HG03460 (cell line): ENCODE results near the gene OR56B4.
A peak's percentile ranks its signal among the peaks of the same experiment; 100 is the strongest.
"Not testable (repeated sequence)": the region's sequence is repeated elsewhere in the genome, so short reads cannot be mapped to it uniquely, and the experiment has no call there.

Experiments
- ATAC-seq: cut with Tn5 transposase; IDR thresholded peaks from one replicate; pipeline ENCODE4 v1.9.1; 2021; ENCODE audit not compliant: unreplicated experiment

Gene OR56B4

GRCh38 chr11:6107384-6107783 is at the start of gene OR56B4:
OR56B4 (plus strand) TSS chr11:6107684; CDS start chr11:6107779, 95 bp downstream.
- not testable (repeated sequence) for ATAC-seq

- ATAC-seq, result no peak
Measured at GRCh38 chr11:6061475-6061874, 46.0 kb upstream of the OR56B4 start.

GRCh38 chr11:6062691-6063358 is 44.7 kb upstream of the OR56B4 start:
- ATAC-seq, result no peak

GRCh38 chr11:6067502-6067901 is 40.0 kb upstream of the OR56B4 start:
- no peak for ATAC-seq

GRCh38 chr11:6076443-6076842 is 31.0 kb upstream of the OR56B4 start:
- not testable (repeated sequence) for ATAC-seq

- ATAC-seq, result no peak
Measured at GRCh38 chr11:6077723-6078122, 29.8 kb upstream of the OR56B4 start.

GRCh38 chr11:6079463-6079862 is 28.0 kb upstream of the OR56B4 start:
- ATAC-seq, result no peak

- no peak for ATAC-seq
Measured at GRCh38 chr11:6083129-6083528, 24.4 kb upstream of the OR56B4 start.

- no peak for ATAC-seq
Measured at GRCh38 chr11:6084587-6084986, 22.9 kb upstream of the OR56B4 start.

- ATAC-seq, result no peak
Measured at GRCh38 chr11:6094186-6094585, 13.3 kb upstream of the OR56B4 start.

GRCh38 chr11:6095798-6096197 is 11.7 kb upstream of the OR56B4 start:
- no peak for ATAC-seq

- peak; percentile 66 for ATAC-seq
Measured at GRCh38 chr11:6096417-6096816, 11.1 kb upstream of the OR56B4 start.

- no peak for ATAC-seq
Measured at GRCh38 chr11:6099577-6099976, 7.9 kb upstream of the OR56B4 start.

GRCh38 chr11:6110011-6110410 is 2.5 kb downstream of the OR56B4 start:
- ATAC-seq, result no peak

GRCh38 chr11:6111673-6112072 is 4.2 kb downstream of the OR56B4 start:
- no peak for ATAC-seq

- no peak for ATAC-seq
Measured at GRCh38 chr11:6116638-6117037, 9.2 kb downstream of the OR56B4 start.

GRCh38 chr11:6124245-6124644 is 16.8 kb downstream of the OR56B4 start:
- ATAC-seq, result no peak

- ATAC-seq, result no peak
Measured at GRCh38 chr11:6127881-6128280, 20.4 kb downstream of the OR56B4 start.

- ATAC-seq, result no peak
Measured at GRCh38 chr11:6129011-6129410, 21.5 kb downstream of the OR56B4 start.

- ATAC-seq, result no peak
Measured at GRCh38 chr11:6129635-6130034, 22.2 kb downstream of the OR56B4 start.

- no peak for ATAC-seq
Measured at GRCh38 chr11:6132431-6132830, 24.9 kb downstream of the OR56B4 start.

- ATAC-seq, result not testable (repeated sequence)
Measured at GRCh38 chr11:6135936-6136335, 28.5 kb downstream of the OR56B4 start.

GRCh38 chr11:6142936-6143335 is 35.5 kb downstream of the OR56B4 start:
- ATAC-seq, result no peak
